Esophagus (tissue), 2 donors: Measurements from ENCODE around the gene NAP1L3. TPM values are rescaled to one million over a fixed set of nuclear protein-coding genes. Genes with fewer than 3 reads are reported as not detected.

Experiments used
- polyA plus RNA-seq, 2 donors: library from polyadenylated mRNA; stranded (reverse); fragments of 200-250 nt; gene quantifications; one replicate each; pipeline ENCODE4 v1.2.3, GENCODE V29; 2013
- donor health status: healthy with polysubstance abuse.
- donor health status: Bipolar disorder and iron deficiency.

NAP1L3 gene
- polyA plus RNA-seq, 2 donors: 0.08 to 0.26 TPM

Other genes with a start within 250 kb of the NAP1L3 start
- gene FAM133A, start 628 bp upstream of the NAP1L3 start, polyA plus RNA-seq: not detected